Hindlimb muscle (tissue), 1 donor: ENCODE data around the gene LACC1. TPM values are rescaled to one million over a fixed set of nuclear protein-coding genes. Genes with fewer than 3 reads are reported as not detected.

Experiments used
- DNase-seq: peaks from one replicate; pipeline ENCODE4 v3.0.0-alpha.2; 2013
- polyA plus RNA-seq: library from polyadenylated mRNA; unstranded; fragments of 120-200 nt; gene quantifications from one replicate; pipeline ENCODE4 v1.2.1, GENCODE V29; 2013; ENCODE audit not compliant: insufficient read length

Gene LACC1
- polyA plus RNA-seq, 1 donor = 1.8 TPM

- no peak for DNase-seq
Measured at GRCh38 chr13:43884222-43884621, 4.5 kb downstream of the LACC1 start.

- DNase-seq = no peak
Measured at GRCh38 chr13:43894438-43894837, 14.7 kb downstream of the LACC1 start.

GRCh38 chr13:43895940-43896339 is 16.2 kb downstream of the LACC1 start:
- DNase-seq = no peak

GRCh38 chr13:43905435-43906031 is 25.8 kb downstream of the LACC1 start:
- peak; percentile 68 for DNase-seq

GRCh38 chr13:43908156-43909126 is 28.7 kb downstream of the LACC1 start:
- DNase-seq = peak; percentile 46

- no peak for DNase-seq
Measured at GRCh38 chr13:43910856-43911255, 31.2 kb downstream of the LACC1 start.

GRCh38 chr13:43911278-43911677 is 31.6 kb downstream of the LACC1 start:
- DNase-seq = no peak

GRCh38 chr13:43911871-43912270 is 32.2 kb downstream of the LACC1 start:
- DNase-seq = no peak

GRCh38 chr13:43915451-43915850 is 35.7 kb downstream of the LACC1 start:
- DNase-seq = no peak

- no peak for DNase-seq
Measured at GRCh38 chr13:43916828-43917227, 37.1 kb downstream of the LACC1 start.

- no peak for DNase-seq
Measured at GRCh38 chr13:43918636-43919035, 38.9 kb downstream of the LACC1 start.

GRCh38 chr13:43920965-43921674 is 41.4 kb downstream of the LACC1 start:
- DNase-seq = no peak

- DNase-seq = no peak
Measured at GRCh38 chr13:43924549-43925245, 45.0 kb downstream of the LACC1 start.

GRCh38 chr13:43929947-43930346 is 50.2 kb downstream of the LACC1 start:
- no peak for DNase-seq

- no peak for DNase-seq
Measured at GRCh38 chr13:43933378-43933777, 53.7 kb downstream of the LACC1 start.

GRCh38 chr13:43934273-43934672 is 54.6 kb downstream of the LACC1 start:
- no peak for DNase-seq

GRCh38 chr13:43935878-43936277 is 56.2 kb downstream of the LACC1 start:
- DNase-seq = no peak

- DNase-seq = peak; percentile 54
Measured at GRCh38 chr13:43936647-43937046, 56.9 kb downstream of the LACC1 start.

GRCh38 chr13:43937839-43938238 is 58.1 kb downstream of the LACC1 start:
- no peak for DNase-seq

- no peak for DNase-seq
Measured at GRCh38 chr13:43938449-43938848, 58.7 kb downstream of the LACC1 start.

GRCh38 chr13:43939086-43939485 is 59.4 kb downstream of the LACC1 start:
- DNase-seq = no peak

GRCh38 chr13:43942286-43942685 is 62.6 kb downstream of the LACC1 start:
- no peak for DNase-seq
